GM12874 (cell line): Measurements from ENCODE around the gene RUNX2.

Experiments
- TF ChIP-seq, protein P1 (sequence below): IDR thresholded peaks from 2 replicates; pipeline ENCODE4 v1.5.1; 2011; ENCODE audit warnings: low read depth, mild to moderate bottlenecking, control low read depth, low read length, moderate library complexity; ENCODE audit not compliant: insufficient read depth

Gene RUNX2

DNA sequence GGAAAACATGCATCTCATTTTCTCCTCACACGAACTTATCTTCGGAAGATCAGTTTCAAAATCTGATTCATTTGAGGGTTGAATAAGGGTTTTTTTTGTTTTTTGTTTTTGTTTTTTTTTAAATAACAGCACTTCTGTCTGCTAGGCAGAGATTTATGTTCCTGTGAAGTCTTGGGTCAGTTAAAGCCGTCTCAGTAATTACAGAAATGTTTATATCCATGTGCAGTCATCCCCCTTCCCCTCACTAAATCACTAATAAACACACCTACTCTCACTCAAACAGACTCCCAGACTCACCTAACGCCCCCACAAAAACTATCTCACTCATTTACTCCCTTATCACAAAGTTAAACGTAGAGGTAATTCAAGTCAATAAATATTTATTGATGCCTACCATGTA, 263.8 kb downstream of the RUNX2 start:
- TF ChIP-seq, protein P1, sequence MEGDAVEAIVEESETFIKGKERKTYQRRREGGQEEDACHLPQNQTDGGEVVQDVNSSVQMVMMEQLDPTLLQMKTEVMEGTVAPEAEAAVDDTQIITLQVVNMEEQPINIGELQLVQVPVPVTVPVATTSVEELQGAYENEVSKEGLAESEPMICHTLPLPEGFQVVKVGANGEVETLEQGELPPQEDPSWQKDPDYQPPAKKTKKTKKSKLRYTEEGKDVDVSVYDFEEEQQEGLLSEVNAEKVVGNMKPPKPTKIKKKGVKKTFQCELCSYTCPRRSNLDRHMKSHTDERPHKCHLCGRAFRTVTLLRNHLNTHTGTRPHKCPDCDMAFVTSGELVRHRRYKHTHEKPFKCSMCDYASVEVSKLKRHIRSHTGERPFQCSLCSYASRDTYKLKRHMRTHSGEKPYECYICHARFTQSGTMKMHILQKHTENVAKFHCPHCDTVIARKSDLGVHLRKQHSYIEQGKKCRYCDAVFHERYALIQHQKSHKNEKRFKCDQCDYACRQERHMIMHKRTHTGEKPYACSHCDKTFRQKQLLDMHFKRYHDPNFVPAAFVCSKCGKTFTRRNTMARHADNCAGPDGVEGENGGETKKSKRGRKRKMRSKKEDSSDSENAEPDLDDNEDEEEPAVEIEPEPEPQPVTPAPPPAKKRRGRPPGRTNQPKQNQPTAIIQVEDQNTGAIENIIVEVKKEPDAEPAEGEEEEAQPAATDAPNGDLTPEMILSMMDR, result no peak

DNA sequence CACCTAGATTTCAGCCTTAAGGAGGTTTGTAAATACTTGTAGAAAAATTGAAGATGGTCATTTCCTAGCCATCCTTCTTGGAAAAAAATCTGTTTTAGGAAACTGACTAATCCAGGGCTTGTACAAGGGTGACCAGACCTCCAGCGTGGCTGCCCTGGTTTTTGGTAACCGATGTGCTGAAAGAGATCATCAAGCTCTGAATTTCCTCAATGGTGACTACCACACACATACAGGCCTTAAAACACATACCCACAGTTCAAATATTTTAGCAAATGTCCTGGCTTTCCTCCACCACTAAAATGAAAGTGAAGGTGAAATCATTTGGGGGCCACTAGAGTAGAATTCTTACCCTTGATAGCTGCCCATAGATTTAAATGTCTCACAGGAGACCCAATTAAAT, 264.9 kb downstream of the RUNX2 start:
- TF ChIP-seq, protein P1, result no peak

DNA sequence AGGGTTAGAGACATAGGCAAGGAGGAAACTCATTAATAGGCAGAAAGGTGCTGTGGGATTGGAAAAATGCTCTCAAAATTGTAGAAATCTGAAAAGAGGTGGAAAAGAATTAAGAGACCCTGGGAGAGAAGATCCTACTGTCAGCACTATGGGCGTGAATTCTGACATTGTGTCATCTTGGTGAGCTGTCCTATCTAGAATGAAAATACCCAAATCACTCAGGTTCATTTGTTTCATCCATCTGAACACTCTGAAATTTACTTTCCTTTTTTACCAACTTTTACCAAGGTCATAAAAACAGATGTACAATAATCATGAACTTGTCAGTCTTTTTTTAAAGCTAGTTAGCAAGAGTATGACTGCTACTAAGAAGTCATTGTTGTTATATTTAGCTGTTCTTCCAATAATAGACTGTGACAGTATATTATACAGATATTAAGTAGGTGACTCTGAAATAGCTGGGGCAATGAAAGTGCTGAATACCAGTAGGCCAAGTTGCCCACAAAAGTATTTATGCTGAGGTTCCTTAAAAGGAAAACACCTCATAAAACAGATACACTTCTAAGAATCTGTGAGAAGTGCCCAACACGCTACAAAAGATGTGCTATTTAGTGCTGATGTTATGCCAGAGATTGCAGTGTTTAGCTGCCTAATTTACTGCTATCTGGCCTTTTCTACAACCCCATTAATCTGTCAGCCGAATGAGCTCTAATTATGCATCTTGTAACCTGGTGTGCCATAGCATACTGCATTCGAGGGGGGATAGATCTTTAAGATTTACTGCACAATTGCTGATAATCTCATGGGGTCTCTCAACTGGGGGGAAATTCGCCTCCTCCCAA, 267.1 kb downstream of the RUNX2 start:
- TF ChIP-seq, protein P1, result no peak

DNA sequence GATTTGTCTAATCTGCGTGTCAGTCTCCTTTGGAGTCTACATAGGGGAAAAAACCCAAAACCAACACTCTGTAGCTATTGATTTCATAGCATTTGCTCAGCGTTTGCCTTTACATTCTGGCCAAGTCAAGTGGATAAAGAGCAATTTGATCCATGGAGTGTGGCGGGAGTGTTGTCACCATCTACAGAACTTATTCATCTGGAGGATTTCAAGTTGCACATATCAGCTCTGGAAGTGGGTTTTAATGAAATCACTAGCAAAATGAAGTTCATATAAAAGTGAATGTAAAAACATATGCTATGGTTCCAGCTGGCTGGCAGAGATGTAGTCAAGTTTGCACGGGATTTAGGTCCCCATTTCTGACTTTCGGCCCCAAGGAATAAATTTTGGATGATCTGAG, 269.3 kb downstream of the RUNX2 start:
- TF ChIP-seq, protein P1, result no peak

DNA sequence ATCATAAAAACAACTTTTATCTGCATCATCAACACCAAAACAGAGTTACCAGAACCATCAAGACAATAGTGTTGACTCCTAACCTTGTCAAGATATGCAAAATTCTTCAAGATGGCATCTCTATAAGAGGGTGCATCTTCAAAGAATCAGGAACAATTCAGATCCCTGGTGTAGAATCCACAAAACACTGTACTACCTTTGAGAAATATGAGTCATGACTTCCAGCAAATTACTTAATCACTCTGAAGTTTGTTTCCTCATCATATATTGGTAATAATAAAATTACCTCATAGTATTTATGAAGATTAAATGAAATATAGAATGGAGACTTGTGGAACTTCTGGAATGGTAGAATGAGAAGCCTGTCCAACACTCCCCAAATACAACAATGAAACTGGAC, 270.9 kb downstream of the RUNX2 start:
- TF ChIP-seq, protein P1, result no peak

DNA sequence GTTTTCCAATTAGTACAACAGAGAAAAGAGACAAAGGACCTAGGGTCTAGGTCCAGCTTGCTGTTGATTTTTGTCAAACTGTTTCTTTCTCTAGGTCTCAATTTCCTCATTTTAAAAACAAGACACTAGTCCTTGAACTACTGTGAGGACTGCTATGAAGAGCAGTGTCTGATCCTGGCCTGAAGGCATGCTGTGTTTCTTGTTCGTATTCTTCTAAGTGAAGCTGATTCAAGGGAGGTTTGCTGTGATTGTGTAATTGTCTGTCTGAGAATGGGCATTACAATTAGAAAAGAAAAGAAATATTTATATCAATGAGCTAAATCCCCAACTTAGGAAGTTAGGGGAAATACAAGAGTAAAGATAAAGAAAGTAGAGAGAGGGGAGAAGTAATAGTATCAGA, 277.8 kb downstream of the RUNX2 start:
- TF ChIP-seq, protein P1, result no peak

DNA sequence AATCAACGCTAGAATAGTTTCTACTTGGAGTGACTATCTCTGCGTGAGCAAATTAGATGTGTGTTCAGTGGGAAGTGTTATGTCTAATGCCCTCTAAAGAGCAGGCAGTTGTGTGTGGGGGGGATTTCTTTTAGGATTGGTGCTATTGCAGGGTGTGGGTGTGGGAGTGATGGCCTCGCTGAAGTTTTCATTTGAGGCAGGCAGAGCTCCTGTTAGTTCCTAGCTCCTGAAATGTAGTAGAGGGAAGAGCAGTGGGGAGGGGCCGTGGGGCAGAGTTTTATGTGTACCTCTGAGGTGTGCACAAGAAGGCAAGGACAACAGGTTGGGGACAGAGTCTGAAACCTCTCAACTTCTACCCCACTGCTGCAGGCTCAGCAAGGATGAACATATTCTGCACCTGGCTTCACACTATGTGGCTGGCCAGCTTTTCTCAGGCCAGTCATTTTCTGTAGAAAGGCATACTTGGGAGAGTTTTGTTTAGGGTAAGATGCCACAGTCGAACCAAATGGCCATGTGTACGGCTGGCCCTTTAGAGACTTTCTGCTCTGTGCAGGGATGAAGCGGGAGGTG, 278.8 kb downstream of the RUNX2 start:
- TF ChIP-seq, protein P1, result no peak
